ENCODE measurements around the gene MRPS10.
A peak's percentile ranks its signal among the peaks of the same experiment; 100 is the strongest.
"Not testable (repeated sequence)": the region's sequence is repeated elsewhere in the genome, so short reads cannot be mapped to it uniquely, and the experiment has no call there.

Gene MRPS10

DNA sequence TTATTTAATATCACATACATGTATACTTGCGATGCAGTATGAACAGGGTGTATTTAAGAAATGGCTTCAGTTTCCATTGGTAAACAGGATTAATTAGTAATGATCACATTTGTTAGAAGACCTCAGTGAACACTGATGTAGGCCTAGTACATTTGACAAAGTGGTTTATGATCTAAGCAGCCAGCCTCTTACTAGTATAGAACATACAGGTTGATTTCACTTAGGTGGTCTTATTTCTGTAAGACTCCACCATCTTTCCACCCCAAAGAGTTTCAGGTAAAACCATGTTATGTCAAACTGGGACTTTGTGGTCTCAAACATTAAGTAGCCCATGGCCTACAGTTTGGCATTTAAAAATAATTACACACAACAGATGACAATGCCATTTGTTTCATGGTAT is 20.2 kb upstream of the MRPS10 start:
- no peak for DNase-seq

GRCh38 chr6:42236682-42237473 is 19.2 kb upstream of the MRPS10 start:
- no peak for DNase-seq

GRCh38 chr6:42236030-42236429 is 18.4 kb upstream of the MRPS10 start:
- no peak for DNase-seq

DNA sequence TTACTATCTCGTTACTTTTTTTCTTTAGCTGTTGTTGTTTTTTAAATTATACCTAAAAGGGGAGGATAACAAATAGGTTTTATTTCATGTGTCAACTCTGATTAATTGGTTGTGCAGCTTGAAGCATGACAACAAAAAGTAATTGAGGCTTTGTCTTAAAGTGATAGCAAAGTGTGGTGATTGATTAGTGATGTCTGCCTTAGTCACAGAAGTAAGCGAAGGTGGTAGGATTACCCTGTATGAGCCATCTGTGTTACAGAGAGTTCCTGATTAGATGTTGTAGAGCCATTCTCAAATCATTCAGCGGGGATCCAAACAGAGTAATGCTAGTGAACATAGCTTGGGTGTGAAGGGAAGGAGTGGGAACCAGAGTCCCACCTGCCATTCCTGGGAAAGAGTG is 14.4 kb upstream of the MRPS10 start:
- no peak for DNase-seq

DNA sequence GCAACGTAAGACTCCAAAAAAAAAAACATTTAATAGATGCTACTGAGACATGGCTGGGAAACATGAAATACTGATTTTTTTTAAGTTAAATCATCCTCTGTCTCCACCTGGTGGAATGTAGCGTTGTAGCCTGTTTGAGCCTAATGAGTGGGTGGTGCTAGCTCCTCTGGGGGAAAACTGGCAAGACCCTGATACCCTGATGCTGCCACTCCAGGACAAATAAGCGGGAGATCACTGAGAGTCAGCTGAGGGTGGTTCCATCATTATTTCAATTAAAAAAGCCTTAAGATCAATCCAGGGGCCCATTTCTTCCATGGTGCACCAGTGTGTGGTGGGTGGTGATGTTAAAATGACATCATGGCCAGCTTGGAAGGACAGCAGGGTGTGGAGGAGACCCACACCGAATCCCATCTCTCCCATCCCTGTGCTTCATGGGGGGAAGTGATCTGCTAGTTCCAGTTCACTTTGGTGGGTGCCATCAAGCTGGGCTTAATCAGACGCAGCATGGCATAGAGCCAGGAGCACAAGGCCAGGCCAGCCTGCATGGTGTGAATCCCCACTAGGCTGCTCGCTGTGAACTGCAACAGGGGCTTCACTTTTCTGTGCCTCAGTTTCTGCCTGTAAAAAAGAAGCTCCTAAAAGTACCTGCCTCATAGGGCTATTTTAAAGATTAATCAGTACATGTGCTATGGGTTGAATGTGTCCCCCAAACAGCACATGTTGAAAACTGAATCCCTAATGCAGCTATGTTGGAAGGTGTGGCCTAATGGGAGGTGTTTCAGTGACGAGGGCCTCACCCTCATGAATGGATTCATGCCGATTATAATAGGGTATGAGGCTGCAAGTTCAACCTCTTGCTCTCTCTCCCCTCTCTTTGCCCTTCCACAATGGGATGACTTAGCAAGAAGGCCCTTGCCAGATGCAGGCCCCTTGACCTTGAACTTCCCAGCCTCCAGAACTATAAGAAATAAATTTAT is 13.0 kb upstream of the MRPS10 start:
- peak in 1 of 4 experiments; percentile 7 for DNase-seq

DNA sequence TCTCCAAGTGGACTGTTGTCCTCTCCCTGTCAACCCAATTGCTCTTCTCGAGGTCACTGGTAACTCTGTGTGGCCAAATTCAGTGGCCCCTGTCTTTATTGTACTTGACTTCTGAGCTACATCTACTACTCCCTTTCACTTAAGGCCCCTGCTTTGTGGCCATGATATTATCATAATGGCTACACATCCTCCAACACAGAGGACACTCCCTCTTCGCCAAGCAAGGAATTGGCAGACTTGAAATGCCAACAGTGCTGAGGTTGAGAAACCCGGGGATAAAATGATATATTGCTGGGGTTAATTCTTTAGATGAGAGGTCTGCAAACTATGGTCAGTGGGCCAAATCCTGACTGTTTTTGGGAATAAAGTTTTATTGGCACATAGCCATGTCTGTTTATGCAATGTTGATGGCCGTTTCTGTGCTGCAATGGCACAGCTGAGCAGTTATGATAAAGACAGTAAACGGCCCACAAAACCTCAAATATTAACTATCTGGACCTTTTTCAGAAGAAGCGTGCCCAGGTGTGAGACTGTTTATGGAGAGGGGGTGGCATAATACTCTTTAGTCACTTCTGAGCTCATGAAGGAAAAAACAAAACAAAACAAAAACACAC is 12.0 kb upstream of the MRPS10 start:
- no peak for DNase-seq

DNA sequence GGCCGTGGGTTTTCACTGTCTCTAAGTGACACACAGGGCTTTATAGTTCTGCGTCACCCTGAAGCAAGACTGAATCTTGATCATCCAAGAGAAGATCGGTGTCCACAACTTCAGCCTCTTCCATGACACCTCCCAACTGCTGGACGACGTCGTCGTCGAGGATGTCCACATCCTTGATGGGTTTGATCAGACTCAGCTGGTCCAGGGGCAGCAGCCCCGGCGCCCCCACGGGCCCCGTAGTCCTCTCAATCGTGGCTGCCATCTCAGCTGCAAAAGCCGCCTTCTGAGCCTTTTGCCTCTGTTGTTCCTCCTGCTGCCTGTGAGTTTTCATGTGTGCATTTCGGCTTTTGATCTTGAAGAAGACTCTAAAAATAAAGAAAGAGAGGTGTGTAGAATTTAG is 10.6 kb upstream of the MRPS10 start:
- DNase-seq, result no peak

DNA sequence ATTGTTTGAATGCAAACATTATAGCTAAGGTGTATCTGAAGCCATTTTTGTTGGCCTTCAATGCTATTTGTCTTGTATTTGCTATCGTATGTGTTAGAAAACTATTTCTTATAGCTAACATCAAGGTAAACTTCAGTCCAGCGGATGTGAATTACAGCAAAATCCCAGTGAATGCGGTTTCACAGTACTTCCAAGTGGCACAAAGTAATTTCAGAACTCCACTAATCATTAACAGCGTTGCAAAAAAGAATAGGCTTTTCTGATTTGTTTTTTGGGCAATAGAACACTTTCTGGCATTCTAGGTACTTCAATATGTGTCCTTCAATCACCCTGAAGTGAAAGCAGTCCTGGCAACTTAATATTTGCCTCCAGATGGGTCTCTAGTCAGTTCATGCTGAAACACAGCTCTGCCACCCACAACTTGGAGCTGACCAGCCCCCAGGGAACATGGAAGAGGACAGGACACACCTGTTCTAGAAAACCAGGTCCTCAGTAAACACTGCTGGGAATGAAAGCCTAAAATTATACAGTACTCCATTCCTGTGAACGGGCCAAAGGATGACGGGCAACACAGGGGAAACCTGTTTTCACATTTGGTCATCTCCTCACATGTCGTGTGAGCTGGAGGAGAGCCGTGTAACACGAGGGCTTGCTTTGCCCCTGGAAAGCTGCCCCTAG is 9.7 kb upstream of the MRPS10 start:
- no peak for DNase-seq

- DNase-seq, result no peak
These were observed 9.0 kb upstream of the MRPS10 start for GRCh38 chr6:42226645-42227143.

DNA sequence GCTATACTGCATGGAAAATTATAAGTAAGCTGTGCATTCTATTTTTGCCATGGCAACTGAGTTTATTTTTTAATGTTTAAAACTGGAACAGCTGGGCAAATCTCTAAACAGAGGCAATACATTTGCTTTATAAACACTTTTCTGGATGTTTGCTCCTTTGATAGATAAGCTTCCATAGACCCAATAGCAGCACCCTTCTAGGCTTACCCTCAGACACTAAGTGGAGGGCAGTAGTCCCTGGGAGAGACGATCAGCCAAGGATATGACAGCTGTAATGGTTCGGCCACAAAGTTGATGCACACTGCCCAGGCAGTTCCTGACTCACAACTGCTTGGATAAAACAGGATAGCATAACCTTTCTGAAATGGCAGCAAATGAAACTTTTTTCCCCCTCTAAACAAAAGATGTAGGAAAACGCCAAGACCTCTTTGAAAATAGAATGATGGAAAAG is 8.5 kb upstream of the MRPS10 start:
- DNase-seq, result no peak

DNA sequence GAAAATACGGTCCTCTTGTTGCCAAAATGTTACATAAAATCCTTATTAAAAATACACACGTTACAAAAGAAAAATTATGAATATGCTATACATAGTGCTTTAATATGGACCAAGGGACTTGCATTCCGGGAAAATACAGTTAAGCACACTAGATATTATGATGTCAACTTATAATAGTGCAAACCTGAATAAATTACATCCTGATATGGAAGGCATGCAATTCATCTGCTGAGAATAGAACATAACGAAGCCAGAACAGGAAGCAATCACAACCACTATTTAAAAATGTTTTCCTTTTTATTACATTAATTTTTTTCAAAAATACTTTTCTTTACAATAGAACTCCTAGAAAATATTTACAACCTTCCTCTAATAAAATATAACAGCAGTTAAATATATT is 7.8 kb upstream of the MRPS10 start:
- DNase-seq, result no peak

DNA sequence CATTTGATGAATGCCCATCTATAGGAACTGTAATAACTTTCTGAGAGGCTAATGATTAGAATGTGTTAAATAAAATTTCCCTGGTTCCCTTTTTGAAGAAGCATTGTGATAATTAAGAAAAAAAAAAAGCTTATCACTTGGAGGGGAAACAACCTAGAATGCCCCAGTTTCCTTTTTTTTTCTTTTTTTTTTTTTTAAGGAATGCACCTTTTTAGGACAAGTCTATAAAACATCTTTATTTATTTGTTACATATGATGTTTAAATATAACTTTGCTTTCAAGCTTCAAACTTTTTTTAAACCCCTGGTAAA is 7.3 kb upstream of the MRPS10 start:
- peak in 1 of 4 experiments; percentile 6 for DNase-seq

GRCh38 chr6:42224222-42225028 is 6.8 kb upstream of the MRPS10 start:
- peak; percentile 6 to 69 (median 42) for DNase-seq

DNA sequence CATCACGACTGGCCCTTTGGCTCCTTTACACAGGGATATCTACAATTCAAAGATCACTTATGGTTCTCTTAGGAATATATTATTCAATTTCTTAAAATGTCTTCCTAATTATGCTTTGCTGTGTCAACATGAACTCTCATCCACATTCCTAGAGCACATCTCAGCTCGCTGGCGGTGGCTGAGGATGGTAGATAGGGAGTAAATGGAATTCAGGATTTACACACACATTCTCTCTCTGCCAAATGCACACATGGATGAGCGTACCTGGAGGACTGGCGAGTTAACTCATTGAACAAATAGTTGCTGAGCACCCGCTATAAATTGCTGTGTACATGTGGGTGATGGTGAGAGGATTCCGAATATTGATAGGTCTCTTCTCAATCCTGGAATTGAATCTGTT is 4.8 kb upstream of the MRPS10 start:
- DNase-seq, result no peak

DNA sequence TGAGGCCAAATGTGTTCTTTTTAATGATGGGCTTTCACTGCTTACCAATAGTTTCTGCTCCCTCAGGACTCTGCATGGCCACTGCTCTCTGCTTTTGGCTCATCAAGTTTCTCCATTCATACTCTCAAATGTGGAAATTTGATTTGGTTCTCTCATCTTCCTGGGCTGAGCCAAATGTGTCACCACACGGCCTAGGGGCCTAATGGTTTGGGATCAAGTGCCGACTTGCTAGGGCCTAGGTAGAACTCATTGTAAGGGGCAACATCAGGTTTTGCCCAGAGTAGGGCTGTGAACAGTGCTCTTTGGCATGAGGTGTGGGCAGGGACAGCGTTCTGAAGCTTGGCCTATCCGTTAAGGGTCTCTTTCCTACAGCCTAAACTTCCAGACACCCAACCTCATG is 3.9 kb upstream of the MRPS10 start:
- DNase-seq, result no peak

- DNase-seq, result no peak
These were observed 3.1 kb upstream of the MRPS10 start for GRCh38 chr6:42220807-42221206.

GRCh38 chr6:42217157-42217518 is 523 bp downstream of the MRPS10 start:
- peak in 1 of 4 experiments; percentile 12 for DNase-seq

GRCh38 chr6:42216495-42216894 is 1.2 kb downstream of the MRPS10 start:
- not testable (repeated sequence) for DNase-seq

- DNase-seq, result no peak
These were observed 5.2 kb downstream of the MRPS10 start for GRCh38 chr6:42212442-42212841.

DNA sequence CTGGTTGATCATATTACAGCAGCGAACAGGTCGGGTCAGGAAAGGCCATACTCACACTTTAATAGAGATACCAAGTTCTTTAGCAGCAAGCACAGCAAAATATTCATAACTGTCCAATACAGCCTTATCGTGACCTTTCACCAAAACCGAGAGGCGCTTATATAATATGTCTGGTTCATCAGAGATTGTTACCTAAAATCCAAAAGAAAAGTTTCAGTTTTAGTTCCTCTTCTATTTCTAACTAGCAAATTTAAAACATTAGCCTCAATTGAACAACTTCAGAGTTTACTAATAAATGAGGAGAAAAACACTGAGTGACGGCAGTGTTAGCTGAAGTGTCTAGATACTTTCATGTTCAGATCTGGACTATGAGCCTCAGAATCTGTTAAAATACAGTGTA is 5.9 kb downstream of the MRPS10 start:
- DNase-seq, result no peak

DNA sequence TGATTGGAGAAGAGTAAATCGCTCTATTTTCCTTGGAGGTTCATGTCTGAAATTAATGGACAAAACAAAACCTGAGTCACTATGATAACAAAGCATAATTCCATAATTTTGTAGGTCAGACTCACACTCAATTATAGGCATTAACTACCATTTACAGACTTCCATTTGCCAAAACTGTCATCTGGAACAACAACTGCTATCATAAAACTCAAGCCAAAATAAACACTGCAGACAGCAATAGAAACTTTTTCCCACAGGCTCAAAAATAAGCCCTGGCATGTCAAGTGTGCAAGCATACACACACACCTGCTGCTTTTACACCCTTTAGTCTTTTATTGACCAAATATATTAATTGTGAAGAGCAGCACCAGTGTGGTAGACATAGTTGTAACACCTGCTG is 7.1 kb downstream of the MRPS10 start:
- DNase-seq, result no peak

- not testable (repeated sequence) for DNase-seq
These were observed 10.1 kb downstream of the MRPS10 start for GRCh38 chr6:42207559-42207958.
